Amniotic epithelial cell (primary cell): ENCODE results near the gene FAAP20.
A peak's percentile ranks its signal among the peaks of the same experiment; 100 is the strongest.

Experiments
- DNase-seq: peaks from one replicate; pipeline ENCODE4 v3.0.0-alpha.2; 2010; ENCODE audit warnings: low read depth

The FAAP20 gene

GRCh38 chr1:2177946-2178538 is 16.5 kb downstream of the FAAP20 start:
- no peak for DNase-seq

- no peak for DNase-seq
These were observed 17.0 kb downstream of the FAAP20 start for GRCh38 chr1:2177541-2177940.

- no peak for DNase-seq
These were observed 18.0 kb downstream of the FAAP20 start for GRCh38 chr1:2176615-2177014.

- no peak for DNase-seq
These were observed 18.7 kb downstream of the FAAP20 start for GRCh38 chr1:2175681-2176454.

GRCh38 chr1:2175055-2175414 is 19.5 kb downstream of the FAAP20 start:
- no peak for DNase-seq

GRCh38 chr1:2174348-2175054 is 20.1 kb downstream of the FAAP20 start:
- peak; percentile 31 for DNase-seq

- no peak for DNase-seq
These were observed 20.8 kb downstream of the FAAP20 start for GRCh38 chr1:2173546-2174347.

- no peak for DNase-seq
These were observed 21.9 kb downstream of the FAAP20 start for GRCh38 chr1:2172551-2173146.

GRCh38 chr1:2172012-2172411 is 22.6 kb downstream of the FAAP20 start:
- DNase-seq, result no peak

GRCh38 chr1:2170211-2170610 is 24.4 kb downstream of the FAAP20 start:
- peak; percentile 64 for DNase-seq

- DNase-seq, result no peak
These were observed 25.3 kb downstream of the FAAP20 start for GRCh38 chr1:2169200-2169836.

- DNase-seq, result no peak
These were observed 26.0 kb downstream of the FAAP20 start for GRCh38 chr1:2168535-2168934.

- DNase-seq, result no peak
These were observed 26.5 kb downstream of the FAAP20 start for GRCh38 chr1:2168090-2168489.

GRCh38 chr1:2166695-2167094 is 27.9 kb downstream of the FAAP20 start:
- no peak for DNase-seq

- no peak for DNase-seq
These were observed 28.3 kb downstream of the FAAP20 start for GRCh38 chr1:2166254-2166653.

- DNase-seq, result no peak
These were observed 28.9 kb downstream of the FAAP20 start for GRCh38 chr1:2165646-2166045.

GRCh38 chr1:2163205-2163604 is 31.4 kb downstream of the FAAP20 start:
- DNase-seq, result no peak

- no peak for DNase-seq
These were observed 33.9 kb downstream of the FAAP20 start for GRCh38 chr1:2160451-2161300.

- no peak for DNase-seq
These were observed 35.4 kb downstream of the FAAP20 start for GRCh38 chr1:2159124-2159523.

- DNase-seq, result no peak
These were observed 36.3 kb downstream of the FAAP20 start for GRCh38 chr1:2158272-2158671.

GRCh38 chr1:2157856-2158255 is 36.7 kb downstream of the FAAP20 start:
- no peak for DNase-seq
